Central memory CD4-positive, alpha-beta T cell (primary cell): ENCODE measurements around the gene NALCN.

Experiments
- DNase-seq: peaks from one replicate; pipeline ENCODE4 v3.0.0; 2022

Gene NALCN

DNA sequence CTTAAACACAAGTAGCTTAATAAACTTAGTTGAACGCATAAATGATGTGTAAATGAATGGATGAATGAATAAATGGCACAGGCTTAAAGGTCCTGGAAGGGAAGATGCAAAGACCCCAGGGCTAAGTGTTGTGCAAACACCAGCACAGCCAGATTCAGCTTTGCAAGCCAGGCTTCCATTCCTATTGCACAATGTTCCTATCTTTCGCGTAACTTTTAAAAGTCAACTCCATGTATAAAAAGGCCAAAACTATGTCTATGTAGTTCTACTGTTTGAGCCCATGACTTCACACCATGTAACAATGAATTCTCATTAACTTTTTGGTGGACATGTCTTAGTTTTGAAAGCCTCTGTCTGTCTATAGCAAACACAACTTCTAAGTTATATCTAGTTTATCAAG lies 226.0 kb downstream of the NALCN start:
- DNase-seq, result no peak

DNA sequence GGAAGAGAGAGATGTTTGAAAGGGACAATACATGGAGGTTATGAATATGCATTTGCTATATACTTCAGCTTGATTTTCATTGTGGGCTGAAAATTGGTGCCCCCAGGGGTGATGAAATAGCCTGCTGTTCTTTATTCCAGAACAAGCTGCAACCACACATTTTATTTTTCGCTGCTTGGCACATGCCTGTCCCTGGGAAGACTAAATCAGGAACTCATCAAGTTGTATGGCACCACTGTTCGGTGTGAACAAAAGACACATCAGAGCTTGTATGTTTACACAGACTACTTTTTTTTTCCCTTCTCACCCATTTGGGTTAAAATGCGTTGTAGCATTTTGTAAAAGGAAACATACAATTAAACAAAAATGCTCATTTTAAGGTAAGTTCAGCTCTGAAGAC lies 230.7 kb downstream of the NALCN start:
- no peak for DNase-seq

DNA sequence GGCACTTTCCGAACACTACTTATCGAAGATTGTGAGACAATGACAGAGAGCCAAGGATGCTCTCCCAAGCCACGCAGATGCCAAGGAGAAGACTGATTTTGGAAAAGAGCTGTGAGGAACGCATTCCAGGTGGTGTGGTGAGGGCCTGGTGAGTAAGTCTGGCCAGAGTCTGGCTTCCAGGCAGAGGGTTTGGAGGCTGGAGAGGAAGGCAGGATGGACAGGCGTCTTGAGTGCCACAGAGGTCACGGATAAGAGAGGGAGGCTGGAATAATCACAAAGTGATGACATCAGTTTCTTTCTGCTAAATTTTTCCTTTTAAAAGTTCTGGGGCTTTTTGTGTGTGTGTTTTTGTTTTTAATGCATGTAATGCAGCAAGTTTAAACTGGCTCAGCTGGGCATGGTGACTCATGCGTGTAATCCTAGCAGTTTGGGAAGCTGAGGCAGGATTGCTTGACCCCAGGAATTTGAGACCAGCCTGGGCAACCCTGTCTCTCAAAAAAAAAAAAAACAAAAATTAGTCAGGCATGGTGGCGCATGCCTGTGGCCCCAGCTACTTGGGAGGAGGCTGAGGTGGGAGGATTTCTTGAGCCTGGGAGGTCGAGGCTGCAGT lies 235.1 kb downstream of the NALCN start:
- DNase-seq, result no peak

DNA sequence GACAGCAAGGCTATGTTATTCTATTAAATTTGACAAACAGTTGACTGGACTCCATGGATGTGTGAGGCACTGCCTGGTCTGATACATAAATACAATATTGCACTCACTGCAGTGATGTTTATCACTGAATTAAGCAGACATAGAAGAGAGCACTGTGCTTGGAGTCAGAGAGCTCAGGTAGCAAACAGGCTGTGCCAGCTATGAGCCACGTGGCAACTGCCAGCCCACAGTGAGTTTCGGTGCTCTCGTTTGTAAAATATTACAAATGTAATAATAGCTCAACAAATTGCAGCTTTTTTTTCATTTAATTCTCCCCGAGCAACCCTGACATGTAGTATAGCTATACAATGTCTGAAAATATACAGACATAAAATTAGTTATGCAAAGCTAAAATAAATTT lies 237.3 kb downstream of the NALCN start:
- DNase-seq, result no peak

DNA sequence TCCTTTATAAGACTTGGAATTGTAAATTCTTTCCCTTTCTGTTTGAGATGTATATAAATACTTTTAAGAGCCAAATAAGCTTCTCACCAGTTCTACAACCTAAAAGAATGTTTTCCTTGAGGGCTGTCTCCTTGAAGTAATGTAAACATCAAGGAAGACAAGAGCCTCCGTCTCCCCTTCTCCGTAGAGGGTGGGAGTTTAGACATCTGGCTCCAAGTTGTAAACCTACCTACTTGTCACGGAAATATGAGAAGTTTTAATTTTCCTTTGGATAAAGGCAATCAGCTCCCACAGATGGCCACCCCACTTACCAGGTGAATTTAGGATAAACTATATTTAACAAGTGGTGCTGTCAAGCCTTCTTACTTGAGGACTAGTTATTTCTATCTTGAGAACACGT lies 237.9 kb downstream of the NALCN start:
- no peak for DNase-seq

DNA sequence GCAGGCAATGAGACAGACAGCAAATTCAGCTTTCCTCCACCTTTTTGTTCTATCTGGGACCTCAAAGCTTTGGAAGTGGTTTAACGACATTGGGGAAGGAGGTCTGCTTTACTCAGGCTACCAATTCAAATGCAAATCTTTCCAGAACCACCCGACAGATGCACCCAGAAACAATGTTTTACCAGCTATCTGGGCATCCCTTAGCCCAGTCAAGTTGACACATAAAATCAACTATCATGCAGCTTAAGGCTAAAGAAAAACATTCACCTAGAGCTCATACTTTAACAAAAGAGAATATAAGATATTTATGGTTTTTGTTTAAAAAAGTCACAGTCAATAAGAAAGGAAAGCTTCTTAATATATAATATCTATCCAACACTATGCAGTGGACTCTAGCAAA lies 246.0 kb downstream of the NALCN start:
- no peak for DNase-seq

DNA sequence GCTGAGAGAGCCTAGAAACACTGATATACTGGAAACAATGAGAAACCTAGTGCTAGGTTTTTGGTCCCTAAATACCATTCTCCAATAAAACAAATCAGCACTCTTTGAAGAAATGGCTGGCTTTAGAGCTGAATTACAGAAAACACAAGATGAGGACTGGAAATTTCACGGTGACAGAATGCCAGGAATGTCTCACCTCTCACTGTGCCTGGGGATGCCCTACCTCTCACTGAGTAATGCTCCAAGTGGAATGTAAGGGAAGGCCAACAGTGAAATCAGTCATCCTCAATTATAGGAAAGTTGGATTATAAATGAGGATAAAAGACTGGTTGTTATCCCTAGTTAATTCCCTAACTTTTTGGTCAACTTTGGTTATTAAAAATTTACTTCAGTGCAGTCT lies 259.0 kb downstream of the NALCN start:
- DNase-seq, result no peak

DNA sequence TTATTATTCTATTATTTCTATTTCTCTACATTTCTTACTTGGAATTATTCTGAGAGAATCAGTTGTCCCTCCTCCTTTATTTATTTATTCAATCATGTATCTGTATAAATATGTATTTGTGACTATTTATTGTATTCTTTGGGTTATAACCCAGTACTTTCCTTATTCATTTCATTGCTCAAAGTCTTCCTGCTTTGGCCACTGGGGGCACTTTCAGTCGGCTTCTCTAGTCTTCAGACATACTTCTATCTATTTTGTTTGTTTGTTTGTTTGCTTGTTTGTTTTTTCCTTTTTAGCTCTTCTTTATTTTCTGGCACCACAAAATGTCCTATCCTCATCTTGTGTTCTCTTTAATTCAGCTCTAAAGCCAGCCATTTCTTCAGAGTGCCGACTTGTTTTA lies 260.4 kb downstream of the NALCN start:
- no peak for DNase-seq

DNA sequence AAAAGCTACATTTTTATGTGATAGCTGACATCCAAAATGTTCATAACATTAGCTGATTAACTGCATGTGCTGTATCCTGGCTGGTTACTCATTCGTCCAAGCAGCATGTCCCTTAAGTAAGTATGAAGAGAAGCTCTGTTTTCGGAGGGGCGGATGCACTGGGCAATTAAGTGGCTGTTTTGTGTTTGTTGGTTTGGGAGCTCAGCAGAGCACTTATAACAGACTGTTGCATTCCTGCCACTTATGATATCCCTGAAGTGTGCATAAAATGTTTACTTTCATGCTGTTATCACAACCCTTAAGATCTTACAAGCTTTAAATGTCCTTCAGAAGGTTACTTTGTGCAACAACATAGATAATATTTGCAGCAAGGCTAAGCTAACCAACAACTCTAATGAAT lies 264.1 kb downstream of the NALCN start:
- DNase-seq, result no peak

DNA sequence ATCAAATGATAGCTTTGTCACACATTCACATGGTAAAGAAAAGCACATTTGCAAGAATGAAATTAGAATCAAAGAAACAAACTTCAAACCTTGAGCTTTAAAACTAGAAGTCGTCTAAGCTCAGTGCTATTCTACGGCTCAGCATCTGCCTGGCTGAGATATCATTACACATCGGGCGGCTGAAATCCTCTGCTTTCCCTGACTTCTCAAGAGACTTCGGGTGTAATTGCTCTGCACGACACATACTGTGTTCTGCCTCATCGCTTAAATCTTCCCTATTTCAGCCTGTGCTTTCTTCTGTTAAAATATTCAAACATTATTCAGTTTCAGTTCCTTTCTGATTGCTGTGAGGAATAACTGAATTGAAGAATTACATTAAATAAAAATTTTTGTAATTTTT lies 265.3 kb downstream of the NALCN start:
- no peak for DNase-seq

DNA sequence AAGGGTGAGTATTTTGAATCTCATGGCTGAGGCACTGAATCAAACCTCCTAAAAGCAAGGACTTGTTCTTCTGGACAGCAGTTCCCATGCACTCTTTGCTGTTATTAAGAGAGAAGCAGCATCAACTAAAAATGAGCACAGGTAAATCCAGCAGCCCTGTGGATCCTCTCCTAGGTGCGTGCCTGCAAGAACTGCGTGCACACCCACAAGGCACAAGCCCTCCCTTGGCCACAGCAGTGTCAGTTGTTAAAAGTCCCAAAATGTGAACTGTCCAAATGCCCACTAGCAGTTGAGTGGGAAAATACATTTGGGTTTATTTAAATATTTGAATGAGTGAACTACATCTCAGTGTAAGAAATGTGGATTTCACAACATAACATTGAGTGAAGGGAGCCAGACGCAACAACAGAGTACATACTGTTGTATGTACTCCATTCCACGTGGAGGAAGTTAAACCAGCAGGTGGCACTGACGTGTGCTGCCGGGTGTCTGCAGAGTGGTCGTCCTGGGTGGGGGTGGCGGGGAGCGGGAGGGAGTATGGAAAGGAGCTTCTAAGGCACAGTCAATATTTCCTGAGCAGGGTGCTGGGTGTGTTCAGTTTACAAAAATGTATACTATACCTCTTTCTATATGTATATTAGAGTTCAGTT lies 266.4 kb downstream of the NALCN start:
- DNase-seq, result no peak

DNA sequence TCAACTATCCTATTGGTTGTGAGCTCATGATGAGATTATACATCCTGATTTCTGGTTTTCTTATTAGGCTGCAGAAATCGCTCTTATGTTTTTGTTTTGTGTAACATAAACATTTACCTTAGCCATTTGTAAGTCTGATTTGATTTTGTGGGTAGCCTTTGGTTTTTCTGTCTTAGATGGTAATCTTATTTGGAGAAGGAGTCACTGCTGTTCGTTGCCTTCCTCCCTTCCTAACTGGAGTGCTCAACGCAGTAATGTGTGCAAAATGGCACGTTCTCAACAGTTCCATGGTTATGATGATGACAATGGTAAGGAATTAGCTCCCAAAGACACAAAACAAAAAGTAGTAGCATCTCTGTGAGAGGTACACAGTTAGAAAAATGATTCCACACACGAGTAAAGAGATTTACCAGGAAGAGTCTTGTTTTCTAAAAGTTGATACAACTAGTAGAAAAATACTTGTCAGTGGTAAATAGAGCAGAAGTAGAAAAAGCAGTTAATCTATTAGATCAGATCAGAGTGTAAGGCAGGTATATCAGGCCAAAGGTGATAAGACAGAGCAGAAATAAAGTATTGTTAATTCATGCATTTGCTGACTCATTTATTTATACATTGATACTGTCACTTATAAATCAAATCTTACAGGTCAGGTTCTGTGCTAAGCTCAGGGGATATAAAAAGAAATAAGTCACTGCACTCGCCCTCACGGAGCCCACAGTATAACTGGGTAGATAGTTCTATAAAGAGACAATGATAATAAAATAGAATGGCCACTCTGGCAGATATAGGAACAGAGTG lies 270.0 kb downstream of the NALCN start:
- DNase-seq, result no peak

DNA sequence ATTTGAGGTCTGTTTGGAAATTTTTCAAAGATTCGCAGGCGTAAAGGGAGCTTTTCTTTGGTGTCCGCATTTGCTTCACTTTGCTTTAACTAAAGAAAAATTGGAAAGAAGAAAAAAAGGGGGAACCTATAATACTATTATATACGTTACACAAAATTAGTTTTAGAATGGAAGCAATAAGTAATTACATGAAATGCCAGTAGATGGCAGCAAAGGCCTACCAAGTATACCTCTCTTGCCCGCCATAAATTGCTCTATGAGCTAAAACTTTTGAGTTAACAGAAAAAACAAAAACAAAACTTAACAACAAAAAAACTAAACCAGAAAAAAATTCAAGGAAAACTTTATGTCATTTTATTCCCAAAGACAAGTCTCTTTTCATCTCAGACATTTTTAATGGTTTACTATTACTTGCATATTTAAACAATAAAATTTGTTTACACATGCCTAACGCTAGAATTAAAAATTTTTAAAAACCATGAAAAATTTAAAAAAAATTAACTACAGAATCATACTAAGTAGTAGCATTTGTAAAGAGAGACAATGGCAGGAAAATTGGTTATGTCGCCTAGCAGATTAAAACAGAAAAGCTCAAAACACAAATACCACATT lies 271.4 kb downstream of the NALCN start:
- peak; percentile 32 for DNase-seq

DNA sequence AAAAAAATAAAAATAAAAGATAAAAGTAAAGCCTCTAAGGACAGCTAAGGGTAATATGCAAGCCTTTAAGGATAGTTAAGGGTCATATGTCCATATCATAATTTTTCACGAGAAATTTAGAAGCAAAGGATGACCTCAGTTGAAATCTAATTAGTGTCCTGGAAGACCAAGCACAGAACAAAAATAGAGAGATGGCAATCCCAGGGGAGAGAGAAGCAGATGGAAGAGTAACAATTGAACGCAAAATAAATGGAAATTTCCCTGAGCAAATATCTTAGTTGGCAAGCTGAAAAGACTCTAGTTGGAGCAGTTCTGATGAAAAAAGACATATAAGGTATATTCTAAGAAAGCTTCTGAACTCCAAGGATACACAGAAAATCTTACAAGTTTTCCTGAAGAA lies 275.4 kb downstream of the NALCN start:
- no peak for DNase-seq

DNA sequence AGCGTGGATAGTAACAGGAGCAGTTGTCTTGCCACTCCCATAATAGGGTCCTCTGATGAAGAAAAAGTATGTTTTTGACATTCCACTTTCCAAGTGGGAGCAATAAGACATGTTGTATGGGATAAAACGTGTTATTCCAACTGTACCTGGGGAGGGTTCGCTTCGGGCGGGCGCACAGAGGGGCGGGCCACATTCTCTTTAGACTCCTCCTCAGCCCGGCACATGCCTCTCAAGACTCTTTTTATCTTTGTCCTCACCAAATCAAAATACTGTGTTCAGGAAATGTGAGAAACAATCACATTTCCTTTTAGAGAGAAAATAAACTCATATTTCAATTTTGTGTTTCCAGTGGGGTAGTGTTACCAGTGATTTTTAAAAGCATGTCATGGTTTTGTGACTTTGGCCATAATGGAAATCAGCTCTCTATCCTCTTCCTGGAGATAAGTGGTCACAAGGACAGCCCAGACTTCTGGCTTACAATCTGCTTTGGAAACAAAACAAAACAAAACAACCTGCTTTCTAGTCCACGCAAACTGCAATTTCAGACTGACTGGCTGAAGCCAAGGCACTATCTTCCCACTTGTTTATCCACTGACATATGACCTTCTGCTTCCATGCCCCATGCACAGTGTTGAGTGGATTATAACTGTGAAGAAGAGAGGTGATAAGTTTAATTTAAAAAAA lies 276.1 kb downstream of the NALCN start:
- DNase-seq, result no peak

DNA sequence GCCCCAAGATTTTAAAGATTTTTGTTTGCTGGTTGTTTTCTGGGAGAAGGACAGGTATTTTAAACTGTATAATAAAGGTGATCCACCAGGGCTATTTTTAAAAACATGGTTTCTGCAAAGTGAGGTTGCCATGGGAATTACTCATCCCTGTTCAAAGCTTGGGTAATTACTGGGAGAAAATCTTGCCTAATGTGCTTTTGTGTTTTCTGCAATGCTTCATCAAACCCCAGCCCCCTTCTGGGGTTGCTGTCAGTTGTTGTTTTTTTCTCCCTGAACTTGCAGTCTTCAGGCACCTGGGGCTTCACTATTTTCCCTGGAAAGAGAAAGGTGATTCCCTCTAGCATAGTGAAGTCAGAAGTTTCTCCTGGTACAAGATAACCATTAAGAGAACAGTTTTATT lies 277.2 kb downstream of the NALCN start:
- DNase-seq, result no peak

DNA sequence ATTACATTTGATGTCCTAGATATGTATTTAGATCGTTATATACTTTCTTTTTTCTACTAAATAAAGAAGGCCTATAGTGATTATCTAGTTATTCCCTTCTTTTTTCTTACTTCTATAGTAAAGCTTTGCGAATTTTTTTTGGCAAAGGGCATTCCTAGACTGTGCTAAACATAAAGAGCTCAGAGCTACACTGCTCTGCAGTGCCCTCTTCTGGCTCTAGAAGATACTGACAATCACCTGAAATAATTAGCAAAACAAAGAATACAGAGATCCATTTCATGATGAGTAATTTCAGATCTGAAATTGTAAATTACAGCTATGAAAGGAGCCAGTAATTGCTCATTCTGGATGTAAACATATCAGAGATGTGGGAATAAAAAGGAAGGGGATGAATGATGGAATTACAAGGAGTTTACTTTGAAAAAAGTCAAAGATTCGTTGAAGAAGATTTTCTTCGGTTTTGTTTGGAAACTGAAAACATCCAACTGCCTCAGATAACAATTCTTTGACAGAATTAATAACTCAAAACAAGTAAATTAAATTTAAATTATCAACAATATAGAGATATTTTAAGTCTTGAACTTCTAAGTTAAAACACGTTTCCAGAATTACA lies 288.5 kb downstream of the NALCN start:
- peak; percentile 16 for DNase-seq

DNA sequence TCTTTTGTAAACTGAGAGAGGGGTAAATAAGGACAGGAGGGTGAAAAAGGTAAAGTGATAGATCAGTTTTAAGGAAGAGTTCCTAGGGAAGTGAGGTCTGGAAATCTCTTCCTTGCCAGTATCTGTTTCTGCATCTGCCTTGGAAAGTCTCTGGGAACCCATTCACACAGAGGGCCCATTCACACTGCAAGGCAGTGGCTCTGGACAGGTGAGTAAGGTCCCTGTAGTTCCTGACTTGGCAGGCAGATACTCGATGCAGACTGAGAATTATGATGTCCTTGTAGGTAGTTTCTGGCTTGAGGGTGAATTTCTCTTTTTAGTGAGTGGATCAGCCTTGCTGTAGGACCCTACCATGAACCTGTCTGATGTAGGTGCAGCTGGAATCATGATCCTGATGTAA lies 293.3 kb downstream of the NALCN start:
- no peak for DNase-seq

DNA sequence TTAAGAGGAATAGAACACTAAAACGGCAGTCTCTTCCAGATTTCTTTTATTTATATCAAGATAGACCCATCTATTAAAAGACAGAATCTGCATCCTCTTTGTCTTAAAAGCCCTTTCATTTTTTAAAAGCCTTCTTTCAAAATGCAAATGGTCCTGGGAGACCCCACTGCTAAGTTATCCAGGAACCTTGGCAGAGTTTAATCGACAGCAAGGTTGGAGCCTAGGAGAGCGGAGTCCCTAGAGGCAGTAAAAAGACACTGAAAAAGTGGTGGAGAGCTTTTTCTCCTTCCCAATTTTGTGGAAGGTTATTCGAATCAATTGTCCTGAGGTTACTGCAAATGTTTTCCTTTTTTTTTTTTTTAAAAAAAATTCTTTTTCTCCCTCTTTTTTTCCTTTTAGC lies 294.7 kb downstream of the NALCN start:
- DNase-seq, result no peak

DNA sequence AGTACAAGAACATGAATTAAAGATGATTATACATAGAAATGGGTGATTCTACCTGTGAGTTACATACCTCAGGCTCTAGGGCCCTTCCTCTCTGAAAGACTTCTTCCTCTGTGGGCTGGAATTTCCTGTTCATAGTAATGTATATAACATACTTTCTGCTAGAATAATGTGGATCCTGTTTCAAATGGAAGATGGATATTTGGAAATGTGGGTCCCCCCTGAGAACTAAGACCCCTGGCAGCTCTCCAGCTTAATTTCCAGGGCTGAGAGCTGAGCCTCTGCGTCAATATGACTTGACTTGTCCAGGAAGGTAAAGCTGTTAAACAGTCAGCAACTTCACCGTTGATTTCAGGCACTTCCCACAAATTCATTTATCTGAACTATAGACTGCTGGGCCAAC lies 296.3 kb downstream of the NALCN start:
- DNase-seq, result no peak

DNA sequence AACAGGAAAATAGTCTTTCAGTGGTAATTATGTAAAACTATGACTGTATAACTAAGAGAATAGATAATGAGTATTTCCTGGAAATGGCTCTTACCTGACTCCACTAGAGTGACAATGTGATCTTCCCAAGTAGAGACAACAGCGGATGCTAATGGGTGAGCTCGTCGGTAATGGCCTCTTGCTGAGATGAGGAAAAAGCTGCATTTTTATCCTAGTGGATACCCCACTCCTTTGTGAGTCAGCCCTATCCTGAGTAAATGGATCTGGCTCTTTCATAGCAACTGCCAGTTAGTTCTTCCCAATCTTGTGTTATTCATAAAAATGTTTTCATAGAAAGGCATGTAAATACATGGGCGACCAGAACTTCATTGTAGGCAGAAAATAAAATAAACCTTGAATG lies 299.5 kb downstream of the NALCN start:
- DNase-seq, result no peak

DNA sequence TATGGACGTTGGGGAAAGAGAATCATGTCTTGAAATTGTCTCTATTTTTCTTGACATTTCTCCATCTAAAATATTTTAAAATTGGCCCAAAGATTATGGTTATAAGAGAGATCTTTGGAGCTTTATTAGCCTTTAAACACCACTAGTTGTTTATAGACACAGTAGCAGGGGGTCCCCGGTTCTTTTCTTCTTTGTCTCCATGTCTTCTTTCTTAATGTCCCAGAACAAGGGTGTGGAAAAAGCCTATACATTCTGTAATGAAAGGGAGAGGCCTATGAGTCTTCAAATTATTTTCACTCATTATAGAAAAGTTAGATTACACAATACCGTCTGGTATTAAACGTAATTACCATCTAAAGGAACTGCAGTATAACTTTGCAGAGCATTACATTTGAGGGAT lies 300.0 kb downstream of the NALCN start:
- DNase-seq, result no peak

DNA sequence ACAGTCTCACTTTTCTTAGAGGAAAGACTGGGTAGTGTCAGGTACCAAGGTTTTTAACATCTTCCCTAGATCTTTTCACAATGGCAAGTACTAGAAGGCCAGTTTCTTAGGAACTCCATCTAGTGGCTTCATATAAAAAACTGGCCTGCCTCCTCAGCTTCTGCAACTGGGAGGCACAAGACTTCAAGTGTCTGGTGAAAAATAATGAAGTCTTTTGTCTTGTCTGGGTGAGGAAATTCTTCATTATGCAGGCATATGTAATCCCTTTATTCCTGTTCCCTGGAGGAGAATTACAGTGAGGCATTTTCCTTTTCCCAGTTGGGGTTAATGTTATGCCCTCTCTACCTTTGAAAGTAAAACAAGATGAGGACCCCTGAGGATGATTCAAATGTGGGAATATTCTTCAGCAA lies 300.5 kb downstream of the NALCN start:
- DNase-seq, result no peak
